Cardiac muscle cell (in vitro differentiated cells and primary cell): ENCODE data around the gene CPPED1. TPM values are rescaled to one million over a fixed set of nuclear protein-coding genes. Genes with fewer than 3 reads are reported as not detected.

Source experiments
- DNase-seq, 2 donors: peaks; one replicate each; pipeline versions ENCODE4 v3.0.0 to v3.0.0-alpha.2; 2010 to 2017; ENCODE audit warnings: low read depth in 1 of 2, low spot score in 1 of 2
- H3K27ac ChIP-seq: fragments of 200-600 bp; sonication (generic); 2 replicates; pipeline ENCODE4 v1.5.1; 2016
- H3K27me3 ChIP-seq: fragments of 200-600 bp; sonication (generic); 2 replicates; pipeline ENCODE4 v1.6.0; 2016; ENCODE audit warnings: control low read depth
- H3K36me3 ChIP-seq: fragments of 200-600 bp; sonication (generic); 2 replicates; pipeline ENCODE4 v1.5.1; 2016; ENCODE audit warnings: control low read depth
- H3K4me1 ChIP-seq: fragments of 200-600 bp; sonication (generic); 2 replicates; pipeline ENCODE4 v1.8.1; 2017; ENCODE audit warnings: low read depth, mild to moderate bottlenecking, mixed run types
- H3K4me3 ChIP-seq: fragments of 200-600 bp; sonication (generic); 2 replicates; pipeline ENCODE4 v1.5.1; 2016; ENCODE audit warnings: mild to moderate bottlenecking
- H3K9me3 ChIP-seq: fragments of 200-600 bp; sonication (generic); 2 replicates; pipeline ENCODE4 v1.5.1; 2017; ENCODE audit warnings: low read depth, mild to moderate bottlenecking, control low read depth
- CTCF ChIP-seq: IDR thresholded peaks from 2 replicates; pipeline ENCODE4 v1.5.1; 2012; ENCODE audit warnings: low read depth, mild to moderate bottlenecking, low read length
- polyA plus RNA-seq: library from polyadenylated mRNA; unstranded; fragments of >200 nt; fragmentation: Nextera tagmentation; extraction: Ambion mirVana; gene quantifications from 2 replicates; pipeline ENCODE4 v1.2.1, GENCODE V29; 2016
- total RNA-seq: library from RNA; depleted of rRNA; stranded (reverse); fragments of >200 nt; gene quantifications from 2 replicates; pipeline ENCODE4 v1.2.3, GENCODE V29; 2016

Gene CPPED1
- total and polyA plus RNA-seq, 2 experiments from 2014 or later: 10.0 to 12.0 TPM

- TF ChIP-seq CTCF: no peak
- no peak overlapping the region for H3K4me3 ChIP-seq
- H3K4me1 ChIP-seq: no peaks in the 10 kb centered on the region
- no peaks in the 10 kb centered on the region for H3K9me3 ChIP-seq
- H3K36me3 ChIP-seq: no peaks in the 10 kb centered on the region
- no peak for DNase-seq
- no peak overlapping the region for H3K27ac ChIP-seq
- no peaks in the 10 kb centered on the region for H3K27me3 ChIP-seq
Observed at GRCh38 chr16:12613992-12614661, 189.6 kb downstream of the CPPED1 start.

GRCh38 chr16:12613131-12613991 is 190.3 kb downstream of the CPPED1 start:
- Histone ChIP-seq H3K4me3 (no peak overlapping the region), H3K27ac (no peak overlapping the region), H3K4me1 (no peaks in the 10 kb centered on the region), H3K36me3 (no peaks in the 10 kb centered on the region), H3K27me3 (no peaks in the 10 kb centered on the region), H3K9me3 (no peaks in the 10 kb centered on the region)
- no peak for DNase-seq
- no peak for TF ChIP-seq CTCF

GRCh38 chr16:12612598-12613101 is 191.0 kb downstream of the CPPED1 start:
- no peaks in the 10 kb centered on the region for H3K9me3 ChIP-seq
- H3K4me3 ChIP-seq: no peak overlapping the region
- no peak overlapping the region for H3K27ac ChIP-seq
- no peaks in the 10 kb centered on the region for H3K36me3 ChIP-seq
- H3K27me3 ChIP-seq: no peaks in the 10 kb centered on the region
- no peaks in the 10 kb centered on the region for H3K4me1 ChIP-seq
- TF ChIP-seq CTCF: no peak
- DNase-seq: no peak

- TF ChIP-seq CTCF: no peak
- Histone ChIP-seq H3K27ac (no peak overlapping the region), H3K36me3 (no peaks in the 10 kb centered on the region), H3K9me3 (no peaks in the 10 kb centered on the region), H3K27me3 (no peaks in the 10 kb centered on the region), H3K4me3 (no peak overlapping the region), H3K4me1 (no peaks in the 10 kb centered on the region)
- DNase-seq: no peak
Observed at GRCh38 chr16:12611916-12612597, 191.6 kb downstream of the CPPED1 start.

- Histone ChIP-seq H3K27me3 (no peaks in the 10 kb centered on the region), H3K27ac (no peak overlapping the region), H3K36me3 (no peaks in the 10 kb centered on the region), H3K9me3 (no peaks in the 10 kb centered on the region), H3K4me3 (no peak overlapping the region), H3K4me1 (no peaks in the 10 kb centered on the region)
- DNase-seq: no peak
- no peak for TF ChIP-seq CTCF
Observed at GRCh38 chr16:12611006-12611477, 192.6 kb downstream of the CPPED1 start.
